Stimulated activated naive B cell treated with anti-CD40 and anti-IgM and Interleukin-4, amounts not matched to agents 10 μg/mL and 1 μg/mL and 100 μg/mL, for 72 hours (primary cell): ENCODE results near the gene OR13C3.

ENCODE experiments used
- ATAC-seq, 2 donors: fragments of 150-1000 bp; cut with Tn5 transposase; replicated peaks; 2 replicates each; pipeline ENCODE4 v1.10.0; 2021; ENCODE audit warnings: moderate library complexity in 1 of 2
- DNase-seq: peaks from one replicate; pipeline ENCODE4 v3.0.0; 2021
- H3K27ac Mint-ChIP-seq: one replicate; pipeline ENCODE4 v1.8.0; 2022; ENCODE audit warnings: mild to moderate bottlenecking, mixed read lengths
- H3K27me3 Mint-ChIP-seq, 2 donors: one replicate each; pipeline ENCODE4 v1.8.0; 2022; ENCODE audit warnings: mixed read lengths in 2 of 2
- H3K36me3 Mint-ChIP-seq, 2 donors: one replicate each; pipeline ENCODE4 v1.8.0; 2022; ENCODE audit warnings: mixed read lengths in 2 of 2, mild to moderate bottlenecking in 1 of 2
- H3K4me1 Mint-ChIP-seq, 2 donors: one replicate each; pipeline ENCODE4 v1.8.0; 2022; ENCODE audit warnings: mixed read lengths in 2 of 2, mild to moderate bottlenecking in 1 of 2
- H3K4me3 Mint-ChIP-seq, 2 donors: one replicate each; pipeline ENCODE4 v1.8.0; 2022; ENCODE audit warnings: mild to moderate bottlenecking in 2 of 2, mixed read lengths in 2 of 2, moderate library complexity in 1 of 2
- H3K9me3 Mint-ChIP-seq, 2 donors: one replicate each; pipeline ENCODE4 v1.8.0; 2022; ENCODE audit warnings: mixed read lengths in 2 of 2, mild to moderate bottlenecking in 1 of 2

Gene OR13C3

DNA sequence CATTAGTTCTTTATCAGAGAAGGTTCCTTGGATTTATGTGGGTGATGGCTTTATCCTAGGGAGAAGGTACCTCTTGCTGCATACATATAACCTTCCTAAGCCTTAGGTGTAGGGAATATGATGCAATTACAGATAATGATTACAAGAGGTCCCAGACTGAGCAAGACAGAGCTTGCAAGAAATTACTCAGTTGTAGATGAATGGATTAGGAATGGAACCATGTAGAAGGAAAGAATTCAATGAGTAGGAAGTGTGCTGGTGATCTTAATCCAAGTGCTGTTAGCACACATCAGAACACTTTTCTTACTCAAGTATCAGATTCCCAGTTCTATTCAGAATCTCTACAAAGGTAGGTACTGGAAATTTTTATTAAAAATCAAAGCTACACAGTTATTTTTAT lies 30.1 kb downstream of the OR13C3 start:
- Mint-ChIP-seq H3K4me1 (no peaks in the 10 kb centered on the region), H3K27me3 (no peaks in the 10 kb centered on the region), H3K9me3 (no peaks in the 10 kb centered on the region), H3K4me3 (no peak overlapping the region), H3K36me3 (no peaks in the 10 kb centered on the region), H3K27ac (no peak overlapping the region)
- no peak for ATAC-seq
- DNase-seq = no peak

DNA sequence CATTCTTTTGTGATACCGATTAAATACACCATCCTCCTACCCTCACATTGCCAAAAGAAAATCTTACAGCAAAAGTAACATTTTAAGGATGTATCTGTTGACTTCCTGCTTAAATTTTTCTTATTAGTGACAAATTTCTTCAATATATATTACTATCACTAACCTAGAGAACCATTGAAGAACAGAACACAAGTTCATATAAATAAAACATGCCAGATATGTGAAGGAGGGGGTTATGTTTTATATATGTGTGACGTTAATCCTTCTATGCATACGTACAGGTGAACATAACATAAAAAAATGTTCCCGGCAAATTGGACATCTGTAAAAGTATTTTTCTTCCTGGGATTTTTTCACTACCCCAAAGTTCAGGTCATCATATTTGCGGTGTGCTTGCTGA lies 32.7 kb downstream of the OR13C3 start, which contains the start of gene OR13F1:
OR13F1 (plus strand) TSS at position 301 of the 400 bp plus-strand sequence; CDS start at position 301, 0 bp downstream.
- Mint-ChIP-seq H3K4me3 (no peak within 1 kb of the TSS), H3K4me1 (no peaks in the 10 kb centered on the region), H3K36me3 (no peaks in the 10 kb centered on the region), H3K27ac (no peak within 1 kb of the TSS), H3K27me3 (no peaks in the 10 kb centered on the region), H3K9me3 (no peaks in the 10 kb centered on the region)
- DNase-seq (no peak), ATAC-seq (no peak)

DNA sequence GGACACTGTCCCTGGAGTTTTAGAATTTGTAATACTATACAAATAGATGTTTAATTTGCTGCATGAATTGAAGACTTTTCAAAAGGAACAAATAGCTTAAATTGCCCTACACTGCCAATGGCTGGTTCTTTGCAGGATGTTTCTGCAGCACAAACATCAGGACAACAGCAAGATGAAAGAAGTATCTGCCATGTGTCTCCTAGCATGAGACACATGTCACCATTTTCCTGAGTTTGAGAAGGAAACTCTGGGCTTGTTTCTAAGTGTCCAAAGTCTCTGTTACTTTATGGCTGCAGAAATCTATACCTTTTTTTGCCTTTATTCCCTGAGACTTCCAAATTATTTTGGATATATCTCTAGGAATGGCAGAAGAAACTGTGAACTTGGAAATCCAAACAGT lies 33.2 kb downstream of the OR13C3 start:
- no peak overlapping the region for H3K27ac Mint-ChIP-seq
- H3K36me3 Mint-ChIP-seq = no peaks in the 10 kb centered on the region
- ATAC-seq (no peak), DNase-seq (no peak)
- H3K4me1 Mint-ChIP-seq = no peaks in the 10 kb centered on the region
- H3K4me3 Mint-ChIP-seq = no peak overlapping the region
- no peaks in the 10 kb centered on the region for H3K9me3 Mint-ChIP-seq
- H3K27me3 Mint-ChIP-seq = no peaks in the 10 kb centered on the region

DNA sequence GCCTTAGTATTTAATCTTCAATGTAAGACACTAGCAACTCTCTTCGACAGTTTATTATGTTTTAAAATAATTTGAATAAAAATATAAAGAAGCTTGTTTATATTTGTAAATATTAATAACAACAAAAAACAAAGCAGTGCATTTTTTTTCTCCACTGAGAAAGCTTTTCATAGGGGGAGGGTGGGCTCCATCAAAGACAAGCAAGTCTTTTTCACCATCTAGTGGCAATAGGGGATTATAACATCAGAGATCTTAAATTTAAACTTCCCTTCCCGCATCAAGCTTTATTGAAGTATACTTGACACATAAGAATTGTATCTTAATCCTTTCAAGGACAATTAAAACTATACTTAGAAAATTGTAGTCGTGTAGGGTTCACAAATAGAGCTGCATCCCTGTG lies 41.8 kb downstream of the OR13C3 start:
- Mint-ChIP-seq H3K9me3 (no peaks in the 10 kb centered on the region), H3K4me1 (no peaks in the 10 kb centered on the region), H3K36me3 (no peaks in the 10 kb centered on the region), H3K4me3 (no peak overlapping the region), H3K27me3 (no peaks in the 10 kb centered on the region), H3K27ac (no peak overlapping the region)
- ATAC-seq = no peak
- DNase-seq = no peak
